ENCODE measurements around the gene JMJD4.

DNA sequence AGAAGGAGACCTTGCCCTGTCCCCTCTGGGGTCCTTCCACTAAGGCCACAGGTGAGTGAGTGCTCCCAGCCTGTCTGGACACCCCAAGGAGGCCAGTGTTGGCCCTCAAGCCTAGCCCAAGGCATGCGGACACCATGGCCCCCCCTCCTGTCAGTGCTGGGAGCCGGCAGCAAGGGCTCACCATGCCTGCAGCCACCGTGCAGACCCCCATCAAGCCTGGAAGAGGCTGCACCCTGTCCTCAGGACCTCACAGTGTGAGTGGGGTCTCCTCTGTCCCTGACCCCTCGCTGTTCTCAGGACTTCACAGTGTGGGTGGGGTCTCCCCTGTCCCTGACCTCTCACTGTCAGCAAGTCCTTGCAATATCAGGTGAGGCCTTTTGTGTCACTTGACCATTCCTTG, 47.1 kb upstream of the JMJD4 start:
- TF ChIP-seq, protein P1, sequence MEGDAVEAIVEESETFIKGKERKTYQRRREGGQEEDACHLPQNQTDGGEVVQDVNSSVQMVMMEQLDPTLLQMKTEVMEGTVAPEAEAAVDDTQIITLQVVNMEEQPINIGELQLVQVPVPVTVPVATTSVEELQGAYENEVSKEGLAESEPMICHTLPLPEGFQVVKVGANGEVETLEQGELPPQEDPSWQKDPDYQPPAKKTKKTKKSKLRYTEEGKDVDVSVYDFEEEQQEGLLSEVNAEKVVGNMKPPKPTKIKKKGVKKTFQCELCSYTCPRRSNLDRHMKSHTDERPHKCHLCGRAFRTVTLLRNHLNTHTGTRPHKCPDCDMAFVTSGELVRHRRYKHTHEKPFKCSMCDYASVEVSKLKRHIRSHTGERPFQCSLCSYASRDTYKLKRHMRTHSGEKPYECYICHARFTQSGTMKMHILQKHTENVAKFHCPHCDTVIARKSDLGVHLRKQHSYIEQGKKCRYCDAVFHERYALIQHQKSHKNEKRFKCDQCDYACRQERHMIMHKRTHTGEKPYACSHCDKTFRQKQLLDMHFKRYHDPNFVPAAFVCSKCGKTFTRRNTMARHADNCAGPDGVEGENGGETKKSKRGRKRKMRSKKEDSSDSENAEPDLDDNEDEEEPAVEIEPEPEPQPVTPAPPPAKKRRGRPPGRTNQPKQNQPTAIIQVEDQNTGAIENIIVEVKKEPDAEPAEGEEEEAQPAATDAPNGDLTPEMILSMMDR (IDR thresholded peaks at IDR 0.05), result no peak
- TF ChIP-seq POLR2A (IDR thresholded peaks at IDR 0.05) (no peak), POLR2AphosphoS5 (IDR thresholded peaks at IDR 0.05) (no peak)
